HG02610 (cell line): ENCODE data around the gene INHA.

Experiments
- ATAC-seq: cut with Tn5 transposase; IDR thresholded peaks from one replicate; pipeline ENCODE4 v1.9.1; 2021; ENCODE audit warnings: mild to moderate bottlenecking, moderate library complexity; ENCODE audit not compliant: unreplicated experiment

The INHA gene, protein sequence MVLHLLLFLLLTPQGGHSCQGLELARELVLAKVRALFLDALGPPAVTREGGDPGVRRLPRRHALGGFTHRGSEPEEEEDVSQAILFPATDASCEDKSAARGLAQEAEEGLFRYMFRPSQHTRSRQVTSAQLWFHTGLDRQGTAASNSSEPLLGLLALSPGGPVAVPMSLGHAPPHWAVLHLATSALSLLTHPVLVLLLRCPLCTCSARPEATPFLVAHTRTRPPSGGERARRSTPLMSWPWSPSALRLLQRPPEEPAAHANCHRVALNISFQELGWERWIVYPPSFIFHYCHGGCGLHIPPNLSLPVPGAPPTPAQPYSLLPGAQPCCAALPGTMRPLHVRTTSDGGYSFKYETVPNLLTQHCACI

DNA sequence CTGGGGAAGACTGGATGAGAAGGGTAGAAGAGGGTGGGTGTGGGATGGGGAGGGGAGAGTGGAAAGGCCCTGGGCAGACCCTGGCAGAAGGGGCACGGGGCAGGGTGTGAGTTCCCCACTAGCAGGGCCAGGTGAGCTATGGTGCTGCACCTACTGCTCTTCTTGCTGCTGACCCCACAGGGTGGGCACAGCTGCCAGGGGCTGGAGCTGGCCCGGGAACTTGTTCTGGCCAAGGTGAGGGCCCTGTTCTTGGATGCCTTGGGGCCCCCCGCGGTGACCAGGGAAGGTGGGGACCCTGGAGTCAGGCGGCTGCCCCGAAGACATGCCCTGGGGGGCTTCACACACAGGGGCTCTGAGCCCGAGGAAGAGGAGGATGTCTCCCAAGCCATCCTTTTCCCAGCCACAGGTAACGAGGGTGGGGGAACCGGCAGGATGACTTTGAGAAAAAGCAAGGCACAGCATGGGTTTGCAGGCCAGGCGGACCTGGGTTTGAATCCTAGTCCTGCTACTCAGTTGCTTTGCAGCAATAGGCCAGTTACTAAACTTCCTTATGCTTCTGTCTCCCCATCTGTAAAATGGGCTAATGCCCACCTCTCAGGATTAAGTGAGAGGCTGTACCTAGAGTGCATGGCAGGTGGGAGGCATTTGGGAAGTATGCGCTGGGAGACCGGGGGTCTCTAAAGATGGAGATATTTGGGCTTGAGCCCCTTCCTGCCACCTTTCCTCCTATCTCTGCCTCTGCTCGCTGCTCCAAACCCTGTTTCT is at the start of gene INHA:
TSS of gene INHA (plus strand) at position 74 of the 765 bp plus-strand sequence. CDS start at position 139, 65 bp downstream.
- ATAC-seq: no peak

DNA sequence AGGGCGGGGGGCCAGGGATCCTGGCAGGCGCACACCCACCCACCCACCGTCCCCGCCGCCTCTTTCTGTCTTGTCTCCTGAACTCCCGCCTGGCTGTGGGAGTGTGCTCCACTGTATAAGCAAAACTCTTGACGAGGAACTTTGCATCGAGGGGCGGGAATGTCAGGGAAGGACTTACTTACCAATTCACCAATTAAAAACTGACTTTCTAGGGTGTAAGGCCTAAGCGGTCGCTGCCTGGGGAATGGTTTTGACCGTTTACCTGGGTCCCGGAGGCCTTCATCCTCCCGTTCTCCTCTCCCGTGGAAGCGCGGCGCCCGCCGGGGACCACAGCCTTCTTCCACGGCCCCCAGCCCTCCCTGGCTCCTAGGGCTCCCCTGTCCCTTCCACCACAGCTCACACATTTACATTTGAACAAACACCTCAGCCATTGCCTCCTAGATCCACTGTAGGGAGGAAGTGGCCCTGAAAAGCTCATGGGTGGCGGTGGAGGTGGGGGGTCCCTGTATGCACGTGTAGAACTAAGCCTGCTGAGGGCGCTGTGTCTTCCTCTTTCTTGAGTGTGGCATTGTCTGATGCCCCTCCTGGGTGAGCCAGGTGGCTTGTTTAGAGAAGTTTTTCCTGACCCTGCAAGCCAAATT is 49.0 kb upstream of the INHA start:
- ATAC-seq: no peak

DNA sequence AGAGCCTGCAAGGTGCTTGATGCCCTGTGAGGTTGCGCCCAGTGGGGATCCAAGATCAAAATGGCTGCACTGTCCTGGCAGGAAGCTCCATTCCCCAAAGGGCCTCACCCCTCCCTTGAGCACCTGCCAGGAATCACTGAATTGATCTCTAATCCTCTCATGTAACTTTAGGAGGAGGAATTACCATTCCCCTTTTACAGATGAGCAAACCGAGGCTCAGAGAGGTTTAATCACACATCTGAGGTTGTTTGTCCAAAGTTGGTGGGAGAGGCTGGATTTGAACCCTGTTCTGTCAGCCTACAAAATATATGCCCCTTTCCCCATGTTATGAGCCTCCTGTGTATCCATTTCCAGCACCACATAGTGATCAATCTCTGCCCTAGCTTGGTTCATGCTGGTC is 47.3 kb upstream of the INHA start:
- ATAC-seq: no peak

DNA sequence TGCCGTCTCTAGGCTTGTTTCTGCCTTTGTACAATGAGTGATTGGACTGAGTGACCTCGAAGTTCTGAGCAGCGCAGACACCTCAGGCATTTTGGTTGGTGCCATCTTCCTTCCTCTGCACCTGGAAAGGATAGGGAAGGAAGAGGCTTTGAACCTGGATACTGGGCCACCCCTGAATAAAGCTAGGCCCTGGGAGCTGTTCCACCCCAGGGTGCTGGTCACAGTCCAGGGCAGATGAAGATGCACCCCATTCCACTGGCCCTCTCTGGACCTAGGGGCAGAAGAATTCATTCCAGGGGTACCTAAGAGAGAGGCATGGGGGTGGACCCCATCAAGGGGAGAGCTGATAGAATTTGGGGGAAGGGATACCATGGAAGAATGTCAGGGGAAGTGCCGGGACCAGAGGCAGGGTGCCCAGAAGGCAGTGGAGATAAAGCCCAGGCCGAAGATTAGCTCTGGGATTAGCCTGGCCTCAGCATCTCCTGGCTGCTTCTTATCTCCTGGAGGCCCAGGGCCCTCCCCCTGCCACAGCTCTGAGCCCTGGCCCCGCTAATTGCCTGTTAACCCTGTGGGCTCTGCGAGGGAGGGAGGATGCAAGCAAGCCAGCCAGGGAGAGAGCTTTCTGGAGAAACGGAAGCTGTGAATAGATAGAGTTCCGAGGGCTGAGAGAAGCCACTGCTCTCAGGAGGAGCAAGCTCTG is 46.4 kb upstream of the INHA start:
- ATAC-seq: no peak

DNA sequence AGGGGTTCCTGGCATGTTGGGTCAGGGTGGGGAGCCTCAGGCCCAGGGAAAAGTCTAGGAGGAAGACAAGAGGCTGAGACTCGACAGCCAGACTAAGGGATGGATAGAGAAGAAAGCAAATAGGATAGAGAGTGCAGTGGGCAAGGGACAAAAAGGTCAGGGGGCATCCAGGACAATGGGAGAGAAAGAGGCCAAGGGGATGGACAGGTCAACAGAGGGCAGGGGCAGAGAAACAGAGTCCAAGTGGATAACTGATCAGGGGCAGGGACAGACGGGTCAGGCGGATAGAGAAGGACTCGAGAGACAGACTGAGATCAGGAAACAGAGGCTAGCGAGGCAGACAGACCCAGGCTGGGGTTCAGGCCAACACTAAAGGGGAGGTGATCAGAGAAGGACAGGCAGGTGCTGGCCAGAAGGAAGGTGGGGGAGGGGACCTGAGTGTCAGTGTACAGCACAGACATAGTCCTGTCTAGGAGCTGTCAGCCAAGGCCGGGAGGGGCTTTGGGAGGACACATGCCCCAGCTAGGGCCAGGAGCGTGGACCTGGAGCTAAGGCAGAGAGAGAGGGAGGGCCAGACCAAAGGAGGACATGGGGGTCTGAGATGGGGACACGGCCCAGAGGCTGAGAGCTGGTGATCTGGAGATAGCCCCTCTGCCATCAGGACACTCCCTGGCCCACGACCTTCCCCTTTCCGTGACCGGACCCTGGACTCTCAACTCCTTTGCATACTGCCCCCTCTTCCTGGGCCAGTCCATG is 45.6 kb upstream of the INHA start:
- ATAC-seq: no peak

DNA sequence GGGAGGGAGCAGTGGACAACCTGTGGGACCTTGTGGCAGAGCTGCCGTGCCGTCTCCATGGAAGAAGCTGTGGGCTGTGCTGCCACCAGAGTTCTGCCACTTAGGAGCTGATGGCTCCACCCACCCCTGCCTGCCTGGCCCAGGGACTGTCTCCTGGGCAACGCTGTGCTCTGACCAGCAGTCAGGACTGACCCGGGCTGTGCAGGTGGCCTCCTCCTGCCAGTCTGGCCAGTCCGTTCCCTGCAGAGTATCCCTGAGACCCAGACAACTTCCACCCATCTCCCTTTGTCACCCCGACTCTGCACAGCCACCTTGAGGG is 45.1 kb upstream of the INHA start:
- ATAC-seq: no peak

DNA sequence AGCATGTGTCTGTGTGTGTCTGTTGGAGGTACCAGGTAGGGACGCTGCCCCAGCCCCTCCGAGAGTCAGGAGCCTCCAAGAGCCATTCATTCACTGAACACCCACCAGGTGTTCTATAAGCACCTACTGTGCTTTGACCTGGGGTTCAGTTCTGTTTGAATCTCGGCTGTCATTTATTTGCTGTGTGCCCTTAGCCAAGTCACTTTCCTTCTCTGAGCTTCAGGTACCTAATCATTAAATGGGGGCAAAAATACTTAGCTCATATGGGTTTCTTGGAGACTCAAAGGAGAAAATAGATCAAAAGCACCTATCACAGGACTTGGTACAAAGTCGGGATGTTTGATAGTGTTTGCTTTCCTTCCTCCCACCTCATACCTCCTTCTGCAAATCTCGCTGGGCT is 44.6 kb upstream of the INHA start:
- no peak for ATAC-seq

DNA sequence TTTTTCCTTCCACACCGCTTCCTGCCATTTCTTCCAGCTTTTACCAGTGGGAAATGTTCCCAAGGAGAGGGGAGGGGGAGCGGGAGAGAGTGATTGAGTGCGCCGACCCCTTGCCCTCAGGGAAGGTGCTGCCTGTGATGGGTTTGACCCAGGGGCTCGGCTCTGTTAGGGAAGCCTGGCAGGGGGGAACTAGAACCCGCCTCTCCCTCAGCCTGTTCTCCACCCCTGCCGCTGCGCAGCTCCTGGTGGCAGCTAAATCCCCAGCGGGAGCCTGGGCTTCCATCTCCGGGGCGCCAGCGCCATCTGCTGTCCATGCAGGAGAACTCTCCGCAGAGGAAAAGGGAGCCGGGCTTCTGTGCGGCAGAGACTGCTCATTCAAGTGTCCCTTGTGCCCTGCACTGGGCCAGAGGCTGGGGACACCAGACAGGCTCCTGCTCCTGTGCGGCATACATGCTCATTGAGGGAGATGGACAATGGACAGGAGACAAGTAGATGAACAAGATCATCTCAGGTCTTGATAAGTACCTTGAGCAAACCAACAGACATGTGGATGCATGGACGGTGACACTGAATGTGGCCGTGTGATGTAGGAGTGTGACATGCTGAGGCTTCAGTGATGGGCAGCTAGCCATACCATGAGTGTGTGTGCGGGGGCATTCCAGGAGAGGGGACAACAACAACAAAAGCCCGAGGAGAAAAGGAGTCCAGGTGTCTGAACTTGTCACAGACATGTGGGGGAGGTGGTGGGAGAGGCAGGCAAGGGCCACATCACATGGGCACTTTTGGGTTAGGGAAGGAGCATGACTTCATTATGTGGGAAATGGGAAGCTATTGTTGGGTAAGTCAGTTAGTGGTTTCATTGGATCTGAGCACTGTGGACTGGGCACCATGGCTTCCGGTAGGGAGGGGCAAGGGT is 41.8 kb upstream of the INHA start:
- ATAC-seq: peak; percentile 82

DNA sequence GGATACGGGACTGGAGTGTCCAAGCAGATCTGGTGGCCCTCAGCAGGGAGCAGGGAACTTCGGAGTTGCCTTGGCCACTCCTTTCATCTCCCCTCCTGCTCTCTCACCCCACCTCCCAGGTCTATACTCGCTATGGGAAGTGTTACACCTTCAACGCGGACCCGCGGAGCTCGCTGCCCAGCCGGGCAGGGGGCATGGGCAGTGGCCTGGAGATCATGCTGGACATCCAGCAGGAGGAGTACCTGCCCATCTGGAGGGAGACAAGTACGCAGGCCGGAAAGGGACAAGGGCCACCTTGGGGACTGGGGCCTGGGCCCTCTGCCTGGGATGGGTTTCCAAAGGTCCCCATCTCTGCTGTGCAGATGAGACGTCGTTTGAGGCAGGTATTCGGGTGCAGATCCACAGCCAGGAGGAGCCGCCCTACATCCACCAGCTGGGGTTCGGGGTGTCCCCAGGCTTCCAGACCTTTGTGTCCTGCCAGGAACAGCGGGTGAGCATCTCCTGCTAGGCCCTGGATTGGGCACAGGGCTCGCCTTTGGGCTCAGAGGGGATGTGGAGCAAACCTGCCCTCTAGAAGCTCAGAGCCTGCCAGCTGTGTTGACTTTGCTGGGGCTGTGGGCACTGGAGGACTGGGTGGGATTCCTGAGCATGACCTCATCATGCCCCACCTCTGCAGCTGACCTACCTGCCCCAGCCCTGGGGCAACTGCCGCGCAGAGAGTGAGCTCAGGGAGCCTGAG is 40.3 kb upstream of the INHA start:
- ATAC-seq: no peak

DNA sequence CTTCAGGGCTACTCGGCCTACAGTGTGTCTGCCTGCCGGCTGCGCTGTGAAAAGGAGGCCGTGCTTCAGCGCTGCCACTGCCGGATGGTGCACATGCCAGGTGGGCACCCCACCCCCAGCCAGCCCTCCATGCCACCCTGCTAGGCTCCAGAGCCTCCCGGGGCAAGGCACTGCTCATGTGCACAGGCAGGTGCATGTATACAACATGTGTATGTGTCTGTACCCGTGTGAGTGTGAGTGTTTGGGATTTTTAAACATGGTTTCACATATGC is 39.8 kb upstream of the INHA start:
- no peak for ATAC-seq

DNA sequence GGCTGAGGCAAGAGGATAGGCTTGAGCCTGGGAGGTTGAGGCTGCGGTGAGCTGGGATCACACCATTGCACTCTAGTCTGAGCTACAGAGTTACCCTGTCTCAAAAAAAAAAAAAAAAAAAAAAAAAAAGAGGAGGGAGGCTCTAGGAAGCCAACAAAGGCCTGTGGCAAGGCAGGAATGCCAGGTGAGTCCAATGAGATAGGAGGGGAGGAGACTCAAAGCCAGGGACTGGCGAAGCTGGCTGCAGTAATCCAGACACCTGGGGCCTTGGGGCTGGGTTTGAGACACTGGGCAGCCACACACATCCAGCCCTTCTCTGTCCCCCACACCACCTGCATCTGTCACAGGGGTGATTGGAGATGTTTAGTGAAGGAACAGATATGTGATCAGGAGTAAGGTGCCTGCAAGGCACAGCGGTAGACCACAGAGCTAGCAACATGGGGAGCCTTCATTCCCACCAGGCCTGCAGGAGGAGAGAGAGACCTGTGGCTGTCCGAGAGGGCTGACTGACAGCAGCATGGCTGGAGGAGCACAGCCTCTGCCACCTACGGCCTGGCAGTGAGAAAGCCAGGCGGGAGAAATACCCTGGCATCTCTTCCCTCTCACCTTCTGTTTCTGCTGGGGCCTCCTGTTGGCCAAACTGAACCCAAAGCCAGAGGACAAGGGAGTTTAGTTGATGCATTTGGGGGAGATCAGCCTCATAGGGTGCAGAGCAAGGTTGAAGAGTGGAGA is 38.0 kb upstream of the INHA start:
- no peak for ATAC-seq

DNA sequence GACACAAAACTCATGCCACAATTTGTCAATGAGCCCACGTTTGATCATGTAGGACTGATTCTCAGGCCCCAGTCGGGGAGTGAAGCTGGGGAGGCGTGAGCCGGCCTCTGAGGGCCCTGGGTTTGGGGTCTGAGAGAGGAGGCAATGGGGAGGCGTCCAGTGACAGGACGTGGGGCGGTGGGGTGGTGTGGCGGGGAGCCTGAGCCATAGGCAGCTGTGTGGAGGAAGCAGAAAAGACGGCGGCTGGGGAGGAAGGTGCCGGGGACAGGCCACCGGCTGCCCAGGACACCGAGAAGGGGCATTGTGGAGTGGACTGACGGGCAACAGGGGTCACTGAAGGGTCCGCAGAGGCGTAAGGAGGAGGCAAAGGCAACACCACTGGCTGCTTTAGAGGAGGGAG is 35.7 kb upstream of the INHA start:
- ATAC-seq: no peak

DNA sequence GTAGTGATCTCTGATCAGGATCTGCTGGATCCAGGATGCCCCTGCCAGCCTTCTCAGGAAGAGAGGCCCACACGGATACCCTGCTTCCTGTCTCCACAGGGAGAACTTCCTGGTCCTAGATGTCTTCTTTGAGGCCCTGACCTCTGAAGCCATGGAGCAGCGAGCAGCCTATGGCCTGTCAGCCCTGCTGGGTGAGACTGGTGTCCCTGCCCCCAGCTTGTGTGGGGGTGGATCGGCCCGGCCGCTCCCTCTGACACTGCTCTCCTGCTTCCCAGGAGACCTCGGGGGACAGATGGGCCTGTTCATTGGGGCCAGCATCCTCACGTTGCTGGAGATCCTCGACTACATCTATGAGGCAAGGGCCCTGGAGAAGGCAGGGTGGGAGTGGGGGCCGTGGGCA is 35.1 kb upstream of the INHA start:
- ATAC-seq: no peak

DNA sequence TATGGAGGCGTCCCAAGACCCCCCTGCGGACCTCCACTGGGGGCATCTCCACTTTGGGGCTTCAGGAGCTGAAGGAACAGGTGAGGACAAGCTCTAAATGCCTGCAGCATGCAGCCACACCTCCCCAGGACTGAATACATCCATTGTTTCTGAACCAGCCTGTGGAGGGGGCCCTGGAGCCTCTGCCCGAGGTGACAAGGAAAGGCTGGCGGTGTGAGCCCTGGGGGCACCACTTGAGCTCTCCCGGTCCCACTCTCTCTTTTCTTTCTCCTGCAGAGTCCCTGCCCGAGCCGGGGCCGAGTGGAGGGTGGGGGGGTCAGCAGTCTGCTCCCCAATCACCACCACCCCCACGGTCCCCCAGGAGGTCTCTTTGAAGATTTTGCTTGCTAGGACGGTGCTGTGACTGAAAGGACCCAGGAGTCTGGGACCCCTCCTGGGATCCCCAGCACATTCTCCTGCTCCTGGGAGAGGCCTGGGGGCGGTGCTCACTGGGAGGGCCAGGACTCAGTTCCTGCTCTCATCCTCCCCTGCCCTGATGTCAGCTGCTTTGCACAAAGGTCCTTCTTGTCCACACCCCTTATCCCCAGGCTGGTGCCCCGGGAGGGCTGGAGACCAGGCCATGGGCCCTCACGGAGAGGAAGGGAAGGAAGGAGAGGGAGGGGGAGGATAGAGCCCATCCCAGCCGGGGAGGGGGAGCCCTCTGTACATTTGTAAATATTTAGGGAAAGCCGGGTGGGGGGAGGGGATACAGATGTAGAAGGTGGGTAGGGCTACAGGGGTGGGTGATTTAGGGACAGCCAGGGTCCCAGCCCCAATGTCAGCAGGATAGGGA is 34.2 kb upstream of the INHA start:
- ATAC-seq: no peak

DNA sequence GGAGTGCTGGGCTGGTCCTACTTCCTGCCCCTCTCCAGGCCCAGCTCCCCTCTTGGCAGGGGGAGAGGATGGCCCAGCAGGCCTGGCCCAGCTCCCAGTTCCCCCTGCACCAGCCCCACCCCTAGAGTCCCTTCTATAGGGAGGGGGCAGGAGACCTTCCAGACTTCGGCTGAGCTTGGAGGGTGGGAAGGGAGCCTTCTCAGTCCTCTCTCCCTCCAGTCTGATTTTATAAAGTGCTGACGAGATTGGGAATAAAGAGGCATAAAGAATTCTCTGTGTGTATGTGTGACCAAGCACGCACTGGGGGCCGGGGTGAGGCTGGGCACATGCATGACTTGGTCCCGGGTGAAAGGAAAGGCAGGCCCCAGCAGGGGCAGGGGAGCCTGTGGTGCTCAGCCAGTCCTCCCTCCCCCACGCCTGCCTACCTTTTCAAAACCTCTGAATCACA is 33.6 kb upstream of the INHA start:
- no peak for ATAC-seq

DNA sequence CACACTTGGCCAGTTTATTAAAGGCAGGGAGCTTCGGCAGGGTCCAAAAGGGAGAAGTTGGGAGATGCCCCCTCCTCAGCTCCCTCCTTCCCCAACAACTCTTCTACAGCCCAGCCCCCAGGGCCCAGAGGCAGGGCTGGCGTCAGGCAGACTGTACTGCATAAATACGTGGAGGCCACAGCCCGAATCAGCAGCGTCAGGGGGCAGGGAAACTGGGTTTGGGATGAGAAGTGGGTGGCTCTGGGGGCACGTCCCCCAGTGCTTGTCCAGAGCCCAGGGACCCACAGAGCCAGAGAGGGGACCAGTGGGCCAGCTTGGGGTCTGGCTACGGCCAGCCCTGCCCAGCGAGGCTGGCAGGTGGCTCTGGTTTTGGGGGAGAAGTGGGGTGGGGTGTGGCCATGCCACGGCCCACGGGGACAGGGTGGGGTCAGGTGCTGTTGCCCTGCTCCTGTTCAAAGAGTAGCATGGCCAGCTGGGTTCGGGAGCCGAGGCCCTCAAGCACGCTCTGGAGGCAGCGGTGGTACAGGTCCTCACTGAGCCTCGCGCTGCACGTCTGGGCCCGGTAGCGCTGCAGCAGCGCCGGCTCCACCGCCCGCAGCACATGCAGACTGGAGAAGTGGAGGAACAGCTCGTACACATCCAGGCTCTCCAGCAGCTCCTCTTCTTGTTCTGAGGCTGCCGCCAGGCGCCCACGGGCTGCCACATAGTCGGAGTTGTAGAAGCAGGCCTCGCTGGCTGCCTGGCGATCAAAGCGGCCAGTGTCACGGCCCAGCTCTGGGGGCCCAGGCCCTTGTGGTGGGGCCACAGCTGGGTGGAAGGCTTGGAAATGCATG is 32.9 kb upstream of the INHA start:
- ATAC-seq: no peak
